K562 (cell line): ENCODE measurements around the gene SKAP2. TPM values are rescaled to one million over a fixed set of nuclear protein-coding genes. Genes with fewer than 3 reads are reported as not detected.

Source experiments
- BCOR ChIP-seq: fragments of 450-650 bp; IDR thresholded peaks from 2 replicates; pipeline ENCODE4 v1.6.1; 2016
- PHB ChIP-seq: fragments of 250-450 bp; sonication (Bioruptor Pico); IDR thresholded peaks from 2 replicates; pipeline ENCODE4 v1.5.0; 2021
- SMAD1 ChIP-seq: fragments of 150-350 bp; IDR thresholded peaks from 2 replicates; pipeline ENCODE4 v1.6.1; 2014; ENCODE audit warnings: low read length, low read depth; ENCODE audit not compliant: partially characterized antibody
- SMAD4 ChIP-seq: fragments of 250-450 bp; sonication (Bioruptor Pico); conservative IDR thresholded peaks from 2 replicates; pipeline ENCODE4 v1.8.0; 2021; ENCODE audit warnings: inconsistent platforms, mild to moderate bottlenecking, moderate library complexity
- ZNF239 ChIP-seq: fragments of 250-450 bp; sonication (Bioruptor Pico); IDR thresholded peaks from 2 replicates; pipeline ENCODE4 v1.4.0; 2020; ENCODE audit warnings: mild to moderate bottlenecking
- ZNF707 ChIP-seq: fragments of 250-450 bp; sonication (Bioruptor Pico); conservative IDR thresholded peaks from 2 replicates; pipeline ENCODE4 v1.8.0; 2022; ENCODE audit warnings: inconsistent platforms, mild to moderate bottlenecking, moderate library complexity
- polyA plus RNA-seq, 8 experiments: library from polyadenylated mRNA; depleted of rRNA in 4 of 8; stranded (reverse) in 5 of 8; unstranded in 3 of 8; fragments of >200 nt; fragmentation: Nextera tagmentation in 2 of 8; fragmentation: Illumina TruSeq in 1 of 8; extraction: Ambion mirVana in 2 of 8; extraction: Trizol in 1 of 8; gene quantifications; 2 replicates each; pipeline versions ENCODE4 v1.2.1 to v1.2.3, GENCODE V29; 2011 to 2014; ENCODE audit warnings: inconsistent platforms in 1 of 8, missing spikeins in 1 of 8
- total RNA-seq, 7 experiments: library from RNA; depleted of rRNA in 6 of 7; stranded (reverse); fragments of >200 nt in 6 of 7; fragmentation: Illumina TruSeq in 2 of 7; extraction: Trizol in 2 of 7; gene quantifications; 2 replicates each; pipeline versions ENCODE4 v1.2.1 to v1.2.3, GENCODE V29; 2011 to 2021; ENCODE audit warnings: low replicate concordance in 1 of 7
- TF ChIP-seq, protein P1 (sequence below): fragments of 450-650 bp; IDR thresholded peaks from 2 replicates; pipeline ENCODE4 v1.6.1; 2016; ENCODE audit warnings: mild to moderate bottlenecking
- TF ChIP-seq, protein P2 (sequence below), 2 experiments: fragments of 450-650 bp; formaldehyde crosslinking in 1 of 2; IDR thresholded peaks; 2 replicates each; pipeline versions ENCODE4 v1.4.0 to v1.6.1; 2014 to 2020; ENCODE audit warnings: mild to moderate bottlenecking in 2 of 2, borderline replicate concordance in 1 of 2, low read depth in 1 of 2
- TF ChIP-seq, protein P3 (sequence below), 2 experiments: fragments of 450-650 bp in 1 of 2; sonication (generic) in 1 of 2; formaldehyde crosslinking in 1 of 2; IDR thresholded peaks in 1 of 2; conservative IDR thresholded peaks in 1 of 2; 2 replicates each; pipeline versions ENCODE4 v1.6.1 to v1.8.1; 2016 to 2023; ENCODE audit warnings: mild to moderate bottlenecking in 2 of 2, moderate library complexity in 2 of 2, inconsistent platforms in 1 of 2, missing genetic modification reagents in 1 of 2
- TF ChIP-seq, protein P4 (sequence below): sonication (generic); formaldehyde crosslinking; IDR thresholded peaks from 2 replicates; pipeline ENCODE4 v1.5.0; 2020; ENCODE audit warnings: missing genetic modification reagents

The SKAP2 gene
- total and polyA plus RNA-seq, 9 of the 15 experiments (the other 6 are each of a cell fraction or from before 2014, with no cell fraction given): 4.2 to 11.7 (median 8.3) TPM

DNA sequence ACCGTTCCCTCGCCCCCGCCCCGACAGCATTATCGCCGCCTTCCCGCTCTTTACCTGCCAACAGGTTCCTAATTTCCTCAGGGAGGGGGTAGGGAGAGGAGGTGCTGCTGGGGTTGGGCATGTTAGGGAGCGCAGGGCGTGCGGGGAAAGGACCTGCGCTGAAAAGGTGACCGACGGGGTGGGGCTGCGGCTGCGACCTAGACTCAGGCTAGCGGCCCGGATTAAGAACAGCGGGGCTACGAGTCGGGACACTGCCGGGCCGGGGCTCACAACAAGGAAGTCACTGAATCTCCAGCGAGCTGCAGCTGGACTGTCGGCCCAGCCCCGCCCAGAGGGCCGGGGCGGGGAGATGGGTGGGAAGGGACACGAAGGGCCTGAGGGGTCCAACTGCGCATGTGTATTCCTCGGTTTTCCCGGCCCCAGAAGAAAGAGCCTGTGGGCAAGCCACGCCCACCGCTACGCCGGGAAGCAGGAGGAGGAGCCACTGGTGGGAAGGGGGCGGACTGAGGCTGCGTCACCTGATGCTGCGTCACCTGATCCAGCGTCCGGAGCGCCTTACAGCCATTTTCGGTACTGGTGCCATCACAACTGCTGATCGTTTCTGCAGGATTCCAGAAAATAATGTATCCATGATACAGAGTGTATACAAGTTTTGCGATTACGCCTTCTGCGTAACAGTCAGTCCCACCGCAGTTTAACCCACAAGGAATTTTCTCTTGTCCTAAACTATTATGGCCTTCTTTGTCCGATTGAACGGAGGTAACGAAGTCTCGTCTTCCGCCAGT lies at the start of gene SKAP2 (continued):
- TF ChIP-seq PHB: no peak
- TF ChIP-seq SMAD1: peak; percentile 17
- peak; percentile 5; the same call in 1 of the 2 replicates for TF ChIP-seq BCOR
- TF ChIP-seq, protein P1, sequence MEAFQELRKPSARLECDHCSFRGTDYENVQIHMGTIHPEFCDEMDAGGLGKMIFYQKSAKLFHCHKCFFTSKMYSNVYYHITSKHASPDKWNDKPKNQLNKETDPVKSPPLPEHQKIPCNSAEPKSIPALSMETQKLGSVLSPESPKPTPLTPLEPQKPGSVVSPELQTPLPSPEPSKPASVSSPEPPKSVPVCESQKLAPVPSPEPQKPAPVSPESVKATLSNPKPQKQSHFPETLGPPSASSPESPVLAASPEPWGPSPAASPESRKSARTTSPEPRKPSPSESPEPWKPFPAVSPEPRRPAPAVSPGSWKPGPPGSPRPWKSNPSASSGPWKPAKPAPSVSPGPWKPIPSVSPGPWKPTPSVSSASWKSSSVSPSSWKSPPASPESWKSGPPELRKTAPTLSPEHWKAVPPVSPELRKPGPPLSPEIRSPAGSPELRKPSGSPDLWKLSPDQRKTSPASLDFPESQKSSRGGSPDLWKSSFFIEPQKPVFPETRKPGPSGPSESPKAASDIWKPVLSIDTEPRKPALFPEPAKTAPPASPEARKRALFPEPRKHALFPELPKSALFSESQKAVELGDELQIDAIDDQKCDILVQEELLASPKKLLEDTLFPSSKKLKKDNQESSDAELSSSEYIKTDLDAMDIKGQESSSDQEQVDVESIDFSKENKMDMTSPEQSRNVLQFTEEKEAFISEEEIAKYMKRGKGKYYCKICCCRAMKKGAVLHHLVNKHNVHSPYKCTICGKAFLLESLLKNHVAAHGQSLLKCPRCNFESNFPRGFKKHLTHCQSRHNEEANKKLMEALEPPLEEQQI: 0 out of 2 replicates have a peak, but pooled peaks have one; percentile 28
- TF ChIP-seq, protein P2, sequence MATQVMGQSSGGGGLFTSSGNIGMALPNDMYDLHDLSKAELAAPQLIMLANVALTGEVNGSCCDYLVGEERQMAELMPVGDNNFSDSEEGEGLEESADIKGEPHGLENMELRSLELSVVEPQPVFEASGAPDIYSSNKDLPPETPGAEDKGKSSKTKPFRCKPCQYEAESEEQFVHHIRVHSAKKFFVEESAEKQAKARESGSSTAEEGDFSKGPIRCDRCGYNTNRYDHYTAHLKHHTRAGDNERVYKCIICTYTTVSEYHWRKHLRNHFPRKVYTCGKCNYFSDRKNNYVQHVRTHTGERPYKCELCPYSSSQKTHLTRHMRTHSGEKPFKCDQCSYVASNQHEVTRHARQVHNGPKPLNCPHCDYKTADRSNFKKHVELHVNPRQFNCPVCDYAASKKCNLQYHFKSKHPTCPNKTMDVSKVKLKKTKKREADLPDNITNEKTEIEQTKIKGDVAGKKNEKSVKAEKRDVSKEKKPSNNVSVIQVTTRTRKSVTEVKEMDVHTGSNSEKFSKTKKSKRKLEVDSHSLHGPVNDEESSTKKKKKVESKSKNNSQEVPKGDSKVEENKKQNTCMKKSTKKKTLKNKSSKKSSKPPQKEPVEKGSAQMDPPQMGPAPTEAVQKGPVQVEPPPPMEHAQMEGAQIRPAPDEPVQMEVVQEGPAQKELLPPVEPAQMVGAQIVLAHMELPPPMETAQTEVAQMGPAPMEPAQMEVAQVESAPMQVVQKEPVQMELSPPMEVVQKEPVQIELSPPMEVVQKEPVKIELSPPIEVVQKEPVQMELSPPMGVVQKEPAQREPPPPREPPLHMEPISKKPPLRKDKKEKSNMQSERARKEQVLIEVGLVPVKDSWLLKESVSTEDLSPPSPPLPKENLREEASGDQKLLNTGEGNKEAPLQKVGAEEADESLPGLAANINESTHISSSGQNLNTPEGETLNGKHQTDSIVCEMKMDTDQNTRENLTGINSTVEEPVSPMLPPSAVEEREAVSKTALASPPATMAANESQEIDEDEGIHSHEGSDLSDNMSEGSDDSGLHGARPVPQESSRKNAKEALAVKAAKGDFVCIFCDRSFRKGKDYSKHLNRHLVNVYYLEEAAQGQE (IDR thresholded peaks at IDR 0.05; ENCODE audit: borderline replicate concordance): peak; percentile 79
- TF ChIP-seq, protein P2 (CRISPR knock-in tag; IDR thresholded peaks at IDR 0.05; ENCODE audit: low read depth): no peak
- TF ChIP-seq, protein P3, sequence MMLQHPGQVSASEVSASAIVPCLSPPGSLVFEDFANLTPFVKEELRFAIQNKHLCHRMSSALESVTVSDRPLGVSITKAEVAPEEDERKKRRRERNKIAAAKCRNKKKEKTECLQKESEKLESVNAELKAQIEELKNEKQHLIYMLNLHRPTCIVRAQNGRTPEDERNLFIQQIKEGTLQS (IDR thresholded peaks at IDR 0.05): peak; percentile 61
- TF ChIP-seq, protein P3 (CRISPR knock-in tag; conservative IDR thresholded peaks at IDR 0.05): no peak
- TF ChIP-seq, protein P4, sequence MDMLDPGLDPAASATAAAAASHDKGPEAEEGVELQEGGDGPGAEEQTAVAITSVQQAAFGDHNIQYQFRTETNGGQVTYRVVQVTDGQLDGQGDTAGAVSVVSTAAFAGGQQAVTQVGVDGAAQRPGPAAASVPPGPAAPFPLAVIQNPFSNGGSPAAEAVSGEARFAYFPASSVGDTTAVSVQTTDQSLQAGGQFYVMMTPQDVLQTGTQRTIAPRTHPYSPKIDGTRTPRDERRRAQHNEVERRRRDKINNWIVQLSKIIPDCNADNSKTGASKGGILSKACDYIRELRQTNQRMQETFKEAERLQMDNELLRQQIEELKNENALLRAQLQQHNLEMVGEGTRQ (CRISPR knock-in tag): peak; percentile 96
- TF ChIP-seq ZNF239 (CRISPR knock-in tag): no peak
- peak; percentile 36; the same call in 1 of the 2 replicates for TF ChIP-seq SMAD4 (CRISPR knock-in tag)
- TF ChIP-seq ZNF707: no peak
